H1 (cell line): ENCODE data around the gene RBP3. TPM values are rescaled to one million over a fixed set of nuclear protein-coding genes. Genes with fewer than 3 reads are reported as not detected.

Source experiments
- CTCF ChIA-PET: fragments of 300-600 bp; sonication (Branson Sonifier 250); formaldehyde crosslinking; loops from one replicate; lab custom pipeline; 2021; ENCODE audit not compliant: partially characterized antibody; lab: Charles Lee
- POLR2A ChIA-PET: fragments of 300-600 bp; sonication (Branson Sonifier 250); formaldehyde crosslinking; loops from one replicate; lab custom pipeline; 2021; ENCODE audit warnings: inconsistent platforms; ENCODE audit not compliant: partially characterized antibody; lab: Charles Lee
- DNase-seq, 2 experiments: peaks; one replicate each; pipeline versions ENCODE4 v3.0.0 to v3.0.0-alpha.2; 2010 to 2022; ENCODE audit warnings: low spot score in 2 of 2, low read depth in 1 of 2, mixed read lengths in 1 of 2
- FAIRE-seq: peaks from 2 replicates; lab custom pipeline; 2011; peaks lifted over from hg19 to GRCh38; lab: Jason Lieb, UNC
- H2AFZ ChIP-seq: 2 replicates; pipeline ENCODE4 v1.8.1; 2012; ENCODE audit warnings: low read length, inconsistent platforms
- H2AK5ac ChIP-seq: 2 replicates; pipeline ENCODE4 v1.6.1; 2013; ENCODE audit warnings: low read depth, low read length
- H2BK120ac ChIP-seq: replicated peaks from 2 replicates; pipeline ENCODE3; 2013; ENCODE audit warnings: low read depth, low read length, inconsistent platforms
- H2BK12ac ChIP-seq: 2 replicates; pipeline ENCODE4 v1.6.1; 2013; ENCODE audit warnings: low read depth, low read length
- H2BK15ac ChIP-seq: 2 replicates; pipeline ENCODE4 v1.6.1; 2013; ENCODE audit warnings: low read length
- H2BK20ac ChIP-seq: 2 replicates; pipeline ENCODE4 v1.6.1; 2013; ENCODE audit warnings: low read length
- H2BK5ac ChIP-seq: 2 replicates; pipeline ENCODE4 v1.6.1; 2013; ENCODE audit warnings: low read depth, low read length
- H3K14ac ChIP-seq: 2 replicates; pipeline ENCODE4 v1.6.1; 2013; ENCODE audit warnings: inconsistent platforms; ENCODE audit not compliant: insufficient read length
- H3K18ac ChIP-seq: 2 replicates; pipeline ENCODE4 v1.6.1; 2013; ENCODE audit warnings: low read length; ENCODE audit errors: extremely low read depth
- H3K23ac ChIP-seq: 2 replicates; pipeline ENCODE4 v1.6.1; 2013; ENCODE audit warnings: inconsistent platforms; ENCODE audit not compliant: insufficient read length
- H3K23me2 ChIP-seq: 2 replicates; pipeline ENCODE4 v1.6.1; 2013; ENCODE audit warnings: low read depth, low read length
- H3K27ac ChIP-seq: 2 replicates; pipeline ENCODE4 v1.6.1; 2011; ENCODE audit warnings: low read depth, low read length, inconsistent platforms
- H3K27me3 ChIP-seq, 4 experiments: replicated peaks in 1 of 4; 1 replicate in 1 of 4; 2 replicates in 3 of 4; pipeline versions ENCODE4 v1.6.1 to v1.8.1; 2011 to 2013; ENCODE audit warnings: low read length in 3 of 4, mild to moderate bottlenecking in 3 of 4, inconsistent platforms in 2 of 4, mixed read lengths in 2 of 4, moderate library complexity in 1 of 4; ENCODE audit not compliant: control insufficient read depth in 3 of 4, insufficient read depth in 3 of 4; ENCODE audit errors: extremely low read depth in 1 of 4
- H3K36me3 ChIP-seq, 4 experiments: 2 replicates each; pipeline versions ENCODE4 v1.6.1 to v1.8.1; 2011 to 2013; ENCODE audit warnings: mild to moderate bottlenecking in 4 of 4, low read length in 3 of 4, moderate library complexity in 2 of 4, control low read depth in 1 of 4, inconsistent platforms in 1 of 4; ENCODE audit not compliant: insufficient read depth in 4 of 4, control insufficient read depth in 2 of 4
- H3K4ac ChIP-seq: replicated peaks from 2 replicates; pipeline ENCODE3; 2013; ENCODE audit warnings: low read length, low read depth, mixed read lengths, inconsistent platforms; ENCODE audit not compliant: insufficient read length
- H3K4me1 ChIP-seq, 4 experiments: replicated peaks in 1 of 4; 1 replicate in 1 of 4; 2 replicates in 3 of 4; pipeline versions ENCODE4 v1.6.1 to v1.8.1; 2011 to 2013; ENCODE audit warnings: low read length in 3 of 4, inconsistent platforms in 2 of 4, mixed read lengths in 1 of 4; ENCODE audit not compliant: insufficient read depth in 4 of 4, control insufficient read depth in 3 of 4
- H3K4me2 ChIP-seq, 2 experiments: 2 replicates each; pipeline versions ENCODE4 v1.6.1 to v1.8.1; 2011 to 2013; ENCODE audit warnings: low read depth in 2 of 2, low read length in 2 of 2, control low read depth in 1 of 2, inconsistent platforms in 1 of 2, mild to moderate bottlenecking in 1 of 2; ENCODE audit not compliant: insufficient read depth in 1 of 2
- H3K4me3 ChIP-seq, 4 experiments: fragments of 200-600, 300-600 bp in 1 of 4; sonication (generic), shearing (Covaris generic), sonication (Bioruptor Twin) in 1 of 4; 2 replicates each; pipeline versions ENCODE4 v1.5.1 to v1.8.1; 2011 to 2016; ENCODE audit warnings: low read length in 4 of 4, low read depth in 3 of 4, control low read depth in 2 of 4, inconsistent platforms in 2 of 4, mild to moderate bottlenecking in 2 of 4, mixed read lengths in 1 of 4, moderate library complexity in 1 of 4; ENCODE audit not compliant: insufficient read depth in 2 of 4; ENCODE audit errors: extremely low read depth in 1 of 4
- H3K56ac ChIP-seq: replicated peaks from 2 replicates; pipeline ENCODE3; 2013; ENCODE audit warnings: low read depth, mild to moderate bottlenecking, mixed read lengths, low read length, inconsistent platforms; ENCODE audit not compliant: insufficient read length
- H3K79me1 ChIP-seq: 2 replicates; pipeline ENCODE4 v1.6.1; 2013; ENCODE audit warnings: low read depth, low read length, control low read depth
- H3K79me2 ChIP-seq, 2 experiments: 2 replicates each; pipeline versions ENCODE4 v1.6.1 to v1.8.1; 2012 to 2013; ENCODE audit warnings: low read length in 2 of 2, mild to moderate bottlenecking in 2 of 2, inconsistent platforms in 1 of 2; ENCODE audit not compliant: insufficient read depth in 2 of 2, control insufficient read depth in 1 of 2
- H3K9ac ChIP-seq, 4 experiments: replicated peaks in 1 of 4; 1 replicate in 1 of 4; 2 replicates in 3 of 4; pipeline versions ENCODE4 v1.6.1 to v1.8.1; 2011 to 2013; ENCODE audit warnings: low read depth in 3 of 4, low read length in 3 of 4, control low read depth in 2 of 4, mild to moderate bottlenecking in 2 of 4, moderate library complexity in 2 of 4, inconsistent platforms in 1 of 4; ENCODE audit errors: extremely low read depth in 1 of 4
- H3K9me3 ChIP-seq, 2 experiments: 2 replicates each; pipeline versions ENCODE4 v1.6.1 to v1.8.1; 2012 to 2013; ENCODE audit warnings: mild to moderate bottlenecking in 2 of 2, moderate library complexity in 2 of 2, control low read depth in 1 of 2, inconsistent platforms in 1 of 2, low read depth in 1 of 2, low read length in 1 of 2, mixed read lengths in 1 of 2; ENCODE audit not compliant: insufficient read depth in 2 of 2
- H4K20me1 ChIP-seq, 2 experiments: replicated peaks in 1 of 2; 2 replicates each; pipeline versions ENCODE3 to v1.8.1; 2011 to 2013; ENCODE audit warnings: inconsistent platforms in 2 of 2, low read length in 2 of 2, mild to moderate bottlenecking in 1 of 2; ENCODE audit not compliant: insufficient read depth in 2 of 2, control insufficient read depth in 1 of 2
- H4K5ac ChIP-seq: 2 replicates; pipeline ENCODE4 v1.6.1; 2013; ENCODE audit warnings: low read length, low read depth, mixed read lengths, inconsistent platforms; ENCODE audit not compliant: insufficient read length
- H4K8ac ChIP-seq: 2 replicates; pipeline ENCODE4 v1.8.0; 2013; ENCODE audit warnings: mild to moderate bottlenecking, moderate library complexity, low read length, inconsistent platforms; ENCODE audit not compliant: insufficient read depth; ENCODE audit errors: extremely low read depth
- H4K91ac ChIP-seq: replicated peaks from 2 replicates; pipeline ENCODE3; 2013; ENCODE audit warnings: low read length, mixed read lengths, inconsistent platforms; ENCODE audit not compliant: insufficient read length
- ASH2L ChIP-seq: fragments of 200-600, 300-600 bp; sonication (generic); IDR thresholded peaks from one replicate; pipeline ENCODE4 v1.7.1; 2017; ENCODE audit warnings: low read length
- CBX5 ChIP-seq: fragments of 300-800, 300-1000 bp; sonication (generic); IDR thresholded peaks from 2 replicates; pipeline ENCODE4 v1.7.1; 2016; ENCODE audit warnings: antibody characterized with exemption, low read length, low read depth
- CHD2 ChIP-seq: IDR thresholded peaks from 2 replicates; pipeline ENCODE4 v1.6.1; 2012; ENCODE audit warnings: low read length, improper control_type of control experiment
- EGR1 ChIP-seq: IDR thresholded peaks from 2 replicates; pipeline ENCODE4 v1.6.1; 2011; ENCODE audit warnings: low read depth, low read length, borderline replicate concordance
- EP300 ChIP-seq, 2 experiments: IDR thresholded peaks; 1 replicate in 1 of 2; 2 replicates in 1 of 2; pipeline ENCODE4 v1.6.1; 2011 to 2012; ENCODE audit warnings: low read depth in 2 of 2, low read length in 2 of 2, mild to moderate bottlenecking in 2 of 2, borderline replicate concordance in 1 of 2, inconsistent platforms in 1 of 2, moderate library complexity in 1 of 2
- JUN ChIP-seq: IDR thresholded peaks from 2 replicates; pipeline ENCODE4 v1.6.1; 2011; ENCODE audit warnings: low read depth, mild to moderate bottlenecking, improper control_type of control experiment, low read length
- KDM1A ChIP-seq: fragments of 200-600, 300-600 bp; sonication (generic); IDR thresholded peaks from 2 replicates; pipeline ENCODE4 v1.7.1; 2016; ENCODE audit warnings: mild to moderate bottlenecking, low read length, borderline replicate concordance
- KDM5A ChIP-seq: fragments of 200-600 bp; IDR thresholded peaks from 2 replicates; pipeline ENCODE4 v1.7.1; 2012; ENCODE audit warnings: mild to moderate bottlenecking, low read length, inconsistent platforms, mixed read lengths
- POU5F1 ChIP-seq: IDR thresholded peaks from 2 replicates; pipeline ENCODE4 v1.6.1; 2011; ENCODE audit warnings: low read depth, mild to moderate bottlenecking, low read length, moderate library complexity
- RBBP5 ChIP-seq: IDR thresholded peaks from 2 replicates; pipeline ENCODE4 v1.7.1; 2012; ENCODE audit warnings: low read depth, mild to moderate bottlenecking, inconsistent platforms, low read length, moderate library complexity, borderline replicate concordance
- RFX5 ChIP-seq: IDR thresholded peaks from 2 replicates; pipeline ENCODE4 v1.6.1; 2011; ENCODE audit warnings: low read depth, low read length, improper control_type of control experiment, borderline replicate concordance
- SUZ12 ChIP-seq: fragments of 200-600 bp; sonication (generic); IDR thresholded peaks from 2 replicates; pipeline ENCODE4 v1.6.1; 2012; ENCODE audit warnings: mild to moderate bottlenecking, inconsistent platforms, low read length, moderate library complexity, mixed read lengths
- ZNF274 ChIP-seq: IDR thresholded peaks from 2 replicates; pipeline ENCODE4 v1.7.0; 2012; ENCODE audit warnings: low read length, borderline replicate concordance; ENCODE audit errors: extremely low read depth
- whole genome bisulfite sequencing, 2 experiments: shearing (Covaris generic) in 1 of 2; methylation state at CpG; one replicate each; pipeline versions ENCODE4 v1.1.6 to v1.1.7; 2013 to 2015; ENCODE audit warnings: low lambda C conversion rate in 2 of 2, mixed read lengths in 2 of 2, inconsistent platforms in 1 of 2, low coverage in 1 of 2, missing lambda C conversion rate in 1 of 2; ENCODE audit not compliant: insufficient replicate concordance in 2 of 2, insufficient coverage in 1 of 2, insufficient read length in 1 of 2; ENCODE audit errors: extremely low coverage in 1 of 2, missing lambda C conversion rate in 1 of 2; 5-methylcytosine and 5-hydroxymethylcytosine counted together
- polyA plus RNA-seq, 7 experiments: library from polyadenylated mRNA; depleted of rRNA in 3 of 7; stranded (reverse) in 5 of 7; unstranded in 2 of 7; fragments of >200 nt in 5 of 7; fragments of 200-250 nt in 2 of 7; gene quantifications; 1 replicate in 5 of 7; 2 replicates in 1 of 7; 4 replicates in 1 of 7; pipeline versions ENCODE4 v1.2.1 to v1.2.3, GENCODE V29; 2011 to 2013; ENCODE audit warnings: missing spikeins in 2 of 7, mixed read lengths in 2 of 7
- total RNA-seq: library from RNA; stranded (reverse); fragmentation: NEBNext Ultra II Directional; extraction: Animal tissue kit (Norgen Biotek cat#: 25700); gene quantifications from 2 replicates; pipeline ENCODE4 v1.2.1, GENCODE V29; 2021

The RBP3 gene
- total and polyA plus RNA-seq, 2 of the 8 experiments (the other 6 are each of a cell fraction or from before 2014, with no cell fraction given): not detected

DNA sequence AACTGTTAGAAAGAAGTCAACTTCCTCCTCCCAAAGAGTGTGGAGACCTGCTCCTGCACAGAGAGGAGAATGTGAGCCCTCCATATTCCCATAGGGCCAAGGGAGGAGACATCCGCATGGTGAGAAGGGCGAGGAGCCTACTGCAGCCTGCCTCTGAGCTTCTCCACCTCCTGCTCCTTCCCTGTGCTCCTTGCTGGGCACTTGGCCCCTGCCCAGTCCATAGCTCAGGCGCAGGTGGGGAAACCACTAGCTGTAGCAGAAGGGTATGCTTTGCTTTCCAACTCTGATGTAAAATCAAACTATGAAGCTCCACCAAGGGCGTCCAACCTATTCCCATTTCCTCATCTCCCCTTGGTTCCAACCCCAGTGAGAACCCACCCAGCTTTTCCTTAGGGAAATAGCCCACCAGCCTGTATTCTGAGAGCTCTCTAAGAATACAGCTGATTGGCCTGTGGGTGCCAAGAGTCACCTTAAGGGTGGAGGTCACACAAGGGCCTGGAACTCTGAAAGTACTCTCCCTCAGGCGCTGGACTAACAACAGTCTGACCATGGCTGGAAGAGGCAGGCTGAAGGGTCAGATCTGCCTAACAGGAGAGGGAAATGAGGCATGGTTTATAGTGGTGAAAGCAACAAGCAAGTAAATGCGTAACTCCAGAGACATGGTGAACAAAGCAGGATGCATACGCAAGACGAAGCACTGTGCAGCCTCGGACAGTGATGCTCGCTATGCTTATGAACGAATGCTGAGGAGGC, 22.0 kb downstream of the RBP3 start:
- DNase-seq (peak in 1 of 2 experiments; percentile 22), FAIRE-seq (no peak)
- Histone ChIP-seq H3K9ac (no peak overlapping the region), H2BK120ac (no peak overlapping the region), H4K8ac (no peak overlapping the region), H3K56ac (no peak overlapping the region), H2BK15ac (no peak overlapping the region), H3K23me2 (no peaks in the 10 kb centered on the region), H3K79me1 (no peaks in the 10 kb centered on the region; the same call in 1 of the 2 replicates), H3K4me2 (no peak overlapping the region), H3K27me3 (no peaks in the 10 kb centered on the region), H2AK5ac (no peak overlapping the region), H3K4ac (no peak overlapping the region), H3K27ac (no peak overlapping the region), H3K4me3 (no peak overlapping the region), H2BK12ac (no peak overlapping the region), H4K91ac (no peak overlapping the region), H2AFZ (no peak overlapping the region), H4K5ac (no peak overlapping the region), H3K79me2 (no peaks in the 10 kb centered on the region), H3K4me1 (peaks cover 0 to 8% (median 5%) of the 10 kb centered on the region in 4 experiments; a peak in 6 of 7 replicates), H3K18ac (no peak overlapping the region), H3K36me3 (no peaks in the 10 kb centered on the region), H2BK5ac (no peak overlapping the region), H2BK20ac (no peak overlapping the region), H4K20me1 (peaks cover 0 to 1% of the 10 kb centered on the region in 2 experiments), H3K23ac (no peak overlapping the region), H3K9me3 (no peaks in the 10 kb centered on the region), H3K14ac (no peak overlapping the region)
- ChIA-PET POLR2A (no interaction called here), CTCF (interaction anchor here (2.1 to 2.9 kb wide), 2 partner anchors 8 to 12 kb away, joined by 6 to 9 read pairs; no protein-coding TSS in a partner anchor)
- WGBS, 2 experiments: 92% methylated on average over 11 of the region's 11 CpGs; no CpG with 5 or more reads in 1 of the 2 experiments
- no peak for TF ChIP-seq ASH2L
- no peak for TF ChIP-seq EGR1
- TF ChIP-seq CBX5: no peak
- TF ChIP-seq ZNF274: no peak
- no peak for TF ChIP-seq EP300 (IDR thresholded peaks at IDR 0.05; ENCODE audit: borderline replicate concordance in 1 of 2, low read depth in 2 of 2, low read length in 2 of 2)
- TF ChIP-seq SUZ12: no peak
- TF ChIP-seq CHD2: no peak
- no peak for TF ChIP-seq KDM1A
- no peak for TF ChIP-seq JUN
- no peak for TF ChIP-seq RBBP5
- no peak for TF ChIP-seq KDM5A
- no peak for TF ChIP-seq POU5F1
- TF ChIP-seq RFX5: no peak
